HepG2 (cell line): ENCODE results near the gene ABCC1. TPM values are rescaled to one million over a fixed set of nuclear protein-coding genes. Genes with fewer than 3 reads are reported as not detected.
A peak's percentile ranks its signal among the peaks of the same experiment; 100 is the strongest.

Source experiments
- ATAC-seq: fragments of 200-7000 bp; cut with Tn5 transposase; 3 replicates; pipeline ENCODE4 v1.9.1; 2020; ENCODE audit warnings: mild to moderate bottlenecking, moderate library complexity
- BruUV-seq: library from RNA; stranded (reverse); fragments of 400-500 nt; replicated peaks from 2 replicates; lab custom pipeline; 2021; lab: Mats Ljungman, UMichigan
- CTCF ChIA-PET: fragments of 300-600 bp; formaldehyde crosslinking; extraction: SDS; loops from one replicate; lab custom pipeline; 2021; ENCODE audit warnings: low total read pairs, inconsistent platforms, low intra/inter-chr PET ratio; lab: Yijun Ruan, JAX
- POLR2A ChIA-PET: fragments of 350-600 bp; sonication (Branson Sonifier 250); formaldehyde crosslinking; loops from one replicate; lab custom pipeline; 2020; ENCODE audit warnings: antibody characterized with exemption, inconsistent platforms; lab: Yijun Ruan, JAX
- DNase-seq: peaks from one replicate; pipeline ENCODE4 v3.0.0-alpha.2; 2015; ENCODE audit warnings: low spot score
- FAIRE-seq: peaks from 3 replicates; lab custom pipeline; 2011; peaks lifted over from hg19 to GRCh38; lab: Jason Lieb, UNC
- H2AFZ ChIP-seq: one replicate; pipeline ENCODE4 v1.6.1; 2011; ENCODE audit warnings: low read length, inconsistent platforms
- H3K27ac ChIP-seq: fragments of 300-600 bp; 3 replicates; pipeline ENCODE4 v1.8.0; 2011; ENCODE audit warnings: mixed run types, mild to moderate bottlenecking, mixed read lengths, low read length, inconsistent platforms; ENCODE audit not compliant: insufficient read depth; ENCODE audit errors: extremely low read length
- H3K27me3 ChIP-seq, 2 experiments: fragments of 200-600 bp in 1 of 2; 2 replicates in 1 of 2; 3 replicates in 1 of 2; pipeline versions ENCODE4 v1.6.0 to v1.8.0; 2011; ENCODE audit warnings: low read length in 2 of 2, mild to moderate bottlenecking in 2 of 2, moderate library complexity in 2 of 2, inconsistent platforms in 1 of 2; ENCODE audit not compliant: insufficient read depth in 2 of 2, control insufficient read depth in 1 of 2
- H3K36me3 ChIP-seq, 2 experiments: fragments of 200-600 bp in 1 of 2; replicated peaks in 1 of 2; 2 replicates in 1 of 2; 3 replicates in 1 of 2; pipeline versions ENCODE4 v1.5.1 to v1.8.0; 2011; ENCODE audit warnings: low read length in 2 of 2, inconsistent platforms in 1 of 2; ENCODE audit not compliant: insufficient read depth in 2 of 2, control insufficient read depth in 1 of 2
- H3K4me1 ChIP-seq: 2 replicates; pipeline ENCODE4 v1.5.1; 2012; ENCODE audit warnings: low read length, inconsistent platforms; ENCODE audit not compliant: insufficient read depth
- H3K4me2 ChIP-seq: 2 replicates; pipeline ENCODE4 v1.6.0; 2011; ENCODE audit warnings: low read depth, low read length, inconsistent platforms
- H3K4me3 ChIP-seq, 3 experiments: fragments of 200-600 bp in 1 of 3; sonication (generic), shearing (Covaris generic) in 1 of 3; replicated peaks in 1 of 3; 2 replicates each; pipeline ENCODE4 v1.5.1; 2011 to 2016; ENCODE audit warnings: low read length in 3 of 3, inconsistent platforms in 2 of 3, low read depth in 2 of 3, mild to moderate bottlenecking in 2 of 3, control low read depth in 1 of 3, mixed read lengths in 1 of 3; ENCODE audit not compliant: insufficient read depth in 1 of 3
- H3K79me2 ChIP-seq: one replicate; pipeline ENCODE4 v1.6.1; 2011; ENCODE audit warnings: low read length, inconsistent platforms; ENCODE audit not compliant: insufficient read depth
- H3K9ac ChIP-seq: 2 replicates; pipeline ENCODE4 v1.6.0; 2011; ENCODE audit warnings: mild to moderate bottlenecking, low read depth, low read length, inconsistent platforms; ENCODE audit not compliant: insufficient read depth
- H3K9me3 ChIP-seq: 2 replicates; pipeline ENCODE4 v1.5.1; 2012; ENCODE audit warnings: mild to moderate bottlenecking, low read length
- H4K20me1 ChIP-seq: 2 replicates; pipeline ENCODE4 v1.6.0; 2011; ENCODE audit warnings: inconsistent platforms, mild to moderate bottlenecking, low read length, moderate library complexity; ENCODE audit not compliant: insufficient read depth
- AHDC1 ChIP-seq: sonication (generic); formaldehyde crosslinking; IDR thresholded peaks from 2 replicates; pipeline ENCODE4 v1.5.1; 2020; ENCODE audit warnings: mild to moderate bottlenecking, missing genetic modification reagents, borderline replicate concordance
- ATF1 ChIP-seq: IDR thresholded peaks from 2 replicates; pipeline ENCODE4 v1.6.1; 2016; ENCODE audit warnings: mild to moderate bottlenecking, control low read depth
- EED ChIP-seq: sonication (generic); formaldehyde crosslinking; IDR thresholded peaks from 2 replicates; pipeline ENCODE4 v1.5.0; 2020; ENCODE audit warnings: mild to moderate bottlenecking, missing genetic modification reagents
- FIP1L1 ChIP-seq: fragments of 200-400 bp; formaldehyde crosslinking; IDR thresholded peaks from 2 replicates; pipeline ENCODE4 v1.6.1; 2018; ENCODE audit warnings: low read depth, mild to moderate bottlenecking, low read length, moderate library complexity, borderline replicate concordance; ENCODE audit not compliant: insufficient read depth
- GPN1 ChIP-seq: sonication (generic); formaldehyde crosslinking; IDR thresholded peaks from 2 replicates; pipeline ENCODE4 v1.5.1; 2020; ENCODE audit warnings: missing genetic modification reagents, borderline replicate concordance
- NFIB ChIP-seq: sonication (generic); formaldehyde crosslinking; IDR thresholded peaks from 2 replicates; pipeline ENCODE4 v1.9.0; 2021; ENCODE audit warnings: missing genetic modification reagents, mild to moderate bottlenecking, borderline replicate concordance
- PCBP2 ChIP-seq: fragments of 200-400 bp; formaldehyde crosslinking; optimal IDR thresholded peaks from 2 replicates; pipeline ENCODE3; 2018; ENCODE audit warnings: low read length, low read depth; ENCODE audit not compliant: poor library complexity, severe bottlenecking
- POLR2A ChIP-seq, 2 experiments: IDR thresholded peaks; 2 replicates each; pipeline ENCODE4 v1.6.1; 2011; ENCODE audit warnings: low read depth in 2 of 2, low read length in 2 of 2, mild to moderate bottlenecking in 1 of 2, moderate library complexity in 1 of 2; ENCODE audit not compliant: insufficient read depth in 1 of 2
- RBFOX2 ChIP-seq: fragments of 200-400 bp; formaldehyde crosslinking; IDR thresholded peaks from 2 replicates; pipeline ENCODE4 v1.6.1; 2017; ENCODE audit warnings: low read depth, mild to moderate bottlenecking, low read length
- RBM22 ChIP-seq: fragments of 200-400 bp; formaldehyde crosslinking; optimal IDR thresholded peaks from 2 replicates; pipeline ENCODE3; 2017; ENCODE audit warnings: mild to moderate bottlenecking, low read length, moderate library complexity
- RXRA ChIP-seq: sonication (generic); formaldehyde crosslinking; IDR thresholded peaks from 2 replicates; pipeline ENCODE4 v1.5.1; 2020; ENCODE audit warnings: missing genetic modification reagents
- SAFB2 ChIP-seq: sonication (generic); formaldehyde crosslinking; IDR thresholded peaks from 2 replicates; pipeline ENCODE4 v1.5.1; 2020; ENCODE audit warnings: missing genetic modification reagents, low read depth, mild to moderate bottlenecking, borderline replicate concordance
- SRSF1 ChIP-seq: fragments of 200-400 bp; formaldehyde crosslinking; optimal IDR thresholded peaks from 2 replicates; pipeline ENCODE3; 2017; ENCODE audit warnings: mild to moderate bottlenecking, low read depth, low read length, moderate library complexity
- TBX2 ChIP-seq: sonication (generic); formaldehyde crosslinking; IDR thresholded peaks from 2 replicates; pipeline ENCODE4 v1.5.0; 2020; ENCODE audit warnings: missing genetic modification reagents, mild to moderate bottlenecking, borderline replicate concordance
- THAP11 ChIP-seq: IDR thresholded peaks from 2 replicates; pipeline ENCODE4 v1.6.1; 2016; ENCODE audit warnings: missing biosample characterization, missing genetic modification reagents
- ZNF143 ChIP-seq: sonication (generic); formaldehyde crosslinking; IDR thresholded peaks from 2 replicates; pipeline ENCODE4 v1.4.0; 2020; ENCODE audit warnings: missing genetic modification reagents
- ZNF329 ChIP-seq: sonication (generic); formaldehyde crosslinking; IDR thresholded peaks from 2 replicates; pipeline ENCODE4 v1.9.0; 2021; ENCODE audit warnings: low read depth, mild to moderate bottlenecking, missing genetic modification reagents
- ZNF567 ChIP-seq: sonication (generic); formaldehyde crosslinking; IDR thresholded peaks from 2 replicates; pipeline ENCODE4 v1.8.1; 2023; ENCODE audit warnings: mild to moderate bottlenecking, missing genetic modification reagents, borderline replicate concordance
- ZNF678 ChIP-seq: sonication (generic); formaldehyde crosslinking; IDR thresholded peaks from 2 replicates; pipeline ENCODE4 v1.4.0; 2020; ENCODE audit warnings: mild to moderate bottlenecking, missing genetic modification reagents
- ZNF713 ChIP-seq: sonication (generic); formaldehyde crosslinking; IDR thresholded peaks from 2 replicates; pipeline ENCODE4 v1.4.0; 2020; ENCODE audit warnings: mild to moderate bottlenecking, missing genetic modification reagents
- WGBS: methylation state at CpG from one replicate; pipeline ENCODE4 v1.1.6; 2017; ENCODE audit warnings: low lambda C conversion rate; 5-methylcytosine and 5-hydroxymethylcytosine counted together
- in situ Hi-C: cut with HindIII; loops from 2 replicates; pipeline ENCODE4 v1.10.0; 2017; ENCODE audit warnings: low pct_unique_long_range_greater_than_20kb; ENCODE audit not compliant: extremely low pct_ligation_motif_present
- intact Hi-C: fragments of 100-400 bp; cut with micrococcal nuclease; formaldehyde crosslinking; loops from one replicate; pipeline ENCODE4 v1.10.0; 2022; ENCODE audit not compliant: unreplicated experiment
- polyA plus RNA-seq, 8 experiments: library from polyadenylated mRNA; depleted of rRNA in 3 of 8; stranded (reverse) in 7 of 8; unstranded in 1 of 8; fragments of >200 nt; fragmentation: Illumina TruSeq in 4 of 8; extraction: Trizol in 4 of 8; gene quantifications; 2 replicates each; pipeline versions ENCODE4 v1.2.1 to v1.2.3, GENCODE V29; 2011 to 2016; ENCODE audit warnings: low read depth in 4 of 8, missing spikeins in 1 of 8, mixed read lengths in 1 of 8; ENCODE audit not compliant: insufficient read depth in 1 of 8
- total RNA-seq, 5 experiments: library from RNA; depleted of rRNA; stranded (reverse); fragments of >200 nt; fragmentation: Illumina TruSeq; extraction: Trizol; gene quantifications; 2 replicates each; pipeline ENCODE4 v1.2.3, GENCODE V29; 2016; ENCODE audit warnings: low read depth in 1 of 5

ABCC1 gene
- total and polyA plus RNA-seq, 2 of the 13 experiments (the other 11 are each of a cell fraction or from before 2014, with no cell fraction given): 13.0 to 30.6 TPM

GRCh38 chr16:16150117-16150877, 200.9 kb downstream of the ABCC1 start:
- no peak overlapping the region for H3K9ac ChIP-seq
- no peak overlapping the region for H2AFZ ChIP-seq
- H4K20me1 ChIP-seq: no peaks in the 10 kb centered on the region
- BruUV-seq: no TSS peak
- WGBS: 94% methylated on average over 26 of the region's 28 CpGs
- peaks cover 22 to 39% of the 10 kb centered on the region in 2 experiments for H3K36me3 ChIP-seq
- DNase-seq: no peak
- H3K9me3 ChIP-seq: no peaks in the 10 kb centered on the region
- CTCF ChIA-PET: no interaction called here
- POLR2A ChIA-PET: interaction anchor here (0.5 to 1.5 kb wide), 4 partner anchors 9 to 18 kb away, joined by 3 to 6 read pairs (median 4); no protein-coding TSS in a partner anchor
- H3K4me3 ChIP-seq: no peak overlapping the region; a peak in 1 of 6 replicates
- peak overlapping the region; percentile 26 for H3K4me2 ChIP-seq
- H3K27me3 ChIP-seq: no peaks in the 10 kb centered on the region
- H3K27ac ChIP-seq: peak overlapping the region; percentile 60
- no peaks in the 10 kb centered on the region for H3K79me2 ChIP-seq
- H3K4me1 ChIP-seq: peaks cover 49% of the 10 kb centered on the region
- in situ Hi-C loops: no loop called here
- peak; percentile 13 for ATAC-seq
- intact Hi-C loops: no loop called here
- FAIRE-seq: no peak
- peak; percentile 45 for TF ChIP-seq RBFOX2
- peak in 1 of 2 experiments; percentile 37; a peak in 1 of 4 replicates for TF ChIP-seq POLR2A (IDR thresholded peaks at IDR 0.05; ENCODE audit: insufficient read depth in 1 of 2, low read depth in 2 of 2, low read length in 2 of 2)
- peak; percentile 92 for TF ChIP-seq EED (CRISPR knock-in tag)
- 0 out of 2 replicates have a peak, but pooled peaks have one; percentile 37 for TF ChIP-seq ZNF678 (CRISPR knock-in tag)
- TF ChIP-seq TBX2 (CRISPR knock-in tag): peak; percentile 51; the same call in 1 of the 2 replicates
- TF ChIP-seq ATF1 (CRISPR knock-in tag): no peak
- TF ChIP-seq FIP1L1: no peak
- TF ChIP-seq ZNF143 (CRISPR knock-in tag): no peak
- no peak for TF ChIP-seq SRSF1
- peak; percentile 73; the same call in 1 of the 2 replicates for TF ChIP-seq SAFB2 (CRISPR knock-in tag)
- peak; percentile 98 for TF ChIP-seq NFIB (CRISPR knock-in tag)
- TF ChIP-seq ZNF329 (CRISPR knock-in tag): no peak
- peak; percentile 24; the same call in 1 of the 2 replicates for TF ChIP-seq ZNF567 (CRISPR knock-in tag)
- TF ChIP-seq RXRA (CRISPR knock-in tag): peak; percentile 59; the same call in 1 of the 2 replicates
- no peak for TF ChIP-seq GPN1
- no peak for TF ChIP-seq PCBP2
- no peak for TF ChIP-seq THAP11 (CRISPR knock-in tag)
- peak; percentile 71 for TF ChIP-seq RBM22
- TF ChIP-seq AHDC1 (CRISPR knock-in tag): no peak
- 0 out of 2 replicates have a peak, but pooled peaks have one; percentile 14 for TF ChIP-seq ZNF713 (CRISPR knock-in tag)
